Ammon's horn (tissue), 1 donor: ENCODE results near the gene PKDREJ.
"Not testable (repeated sequence)": the region's sequence is repeated elsewhere in the genome, so short reads cannot be mapped to it uniquely, and the experiment has no call there.

Source experiments
- DNase-seq: peaks from one replicate; pipeline ENCODE4 v3.0.0-alpha.2; 2016; ENCODE audit warnings: low spot score

Gene PKDREJ, protein sequence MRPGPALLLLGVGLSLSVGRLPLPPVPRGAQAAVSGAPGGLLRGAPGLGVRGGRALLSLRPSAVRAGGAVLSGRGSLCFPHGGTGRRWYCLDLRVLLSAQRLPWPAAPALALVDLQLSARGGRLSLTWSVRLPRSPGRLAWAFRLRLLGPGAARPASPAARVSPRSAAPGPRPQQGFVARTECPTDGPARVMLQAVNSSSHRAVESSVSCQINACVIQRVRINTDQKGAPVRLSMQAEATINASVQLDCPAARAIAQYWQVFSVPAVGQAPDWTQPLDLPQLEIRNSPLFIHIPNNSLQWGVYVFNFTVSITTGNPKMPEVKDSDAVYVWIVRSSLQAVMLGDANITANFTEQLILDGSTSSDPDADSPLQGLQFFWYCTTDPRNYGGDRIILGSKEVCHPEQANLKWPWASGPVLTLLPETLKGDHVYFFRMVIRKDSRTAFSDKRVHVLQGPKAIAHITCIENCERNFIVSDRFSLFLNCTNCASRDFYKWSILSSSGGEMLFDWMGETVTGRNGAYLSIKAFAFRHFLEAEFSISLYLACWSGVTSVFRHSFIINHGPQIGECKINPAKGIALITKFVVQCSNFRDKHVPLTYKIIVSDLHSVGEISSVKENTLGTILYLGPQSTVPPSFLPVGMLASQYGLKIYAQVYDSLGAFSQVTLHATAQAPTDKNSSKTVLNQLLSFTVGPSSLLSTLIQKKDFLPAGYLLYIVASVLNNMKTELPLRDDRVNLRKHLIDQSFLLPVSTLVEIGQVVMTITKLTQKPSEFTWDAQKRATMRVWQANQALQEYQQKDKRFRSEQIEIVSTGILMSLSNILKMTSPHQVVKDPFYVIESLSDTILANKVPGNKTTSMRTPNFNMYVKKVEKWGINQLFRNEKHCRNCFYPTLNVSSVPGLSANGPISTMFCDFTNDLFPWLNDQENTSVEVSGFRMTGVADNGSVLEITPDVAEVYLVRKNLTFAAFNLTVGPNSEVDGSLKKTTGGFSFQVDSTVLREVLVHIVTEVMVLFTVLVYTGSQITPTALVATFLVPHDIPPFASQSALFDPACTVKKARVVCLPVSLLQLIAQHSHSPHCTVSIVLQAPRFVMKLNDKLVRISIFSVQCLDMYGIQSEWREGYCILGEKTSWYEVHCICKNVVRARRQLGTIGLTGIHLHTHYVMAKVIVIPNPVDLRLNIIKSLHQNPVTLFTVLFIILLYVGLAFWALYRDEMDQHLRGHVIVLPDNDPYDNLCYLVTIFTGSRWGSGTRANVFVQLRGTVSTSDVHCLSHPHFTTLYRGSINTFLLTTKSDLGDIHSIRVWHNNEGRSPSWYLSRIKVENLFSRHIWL (N-terminal part only)

DNA sequence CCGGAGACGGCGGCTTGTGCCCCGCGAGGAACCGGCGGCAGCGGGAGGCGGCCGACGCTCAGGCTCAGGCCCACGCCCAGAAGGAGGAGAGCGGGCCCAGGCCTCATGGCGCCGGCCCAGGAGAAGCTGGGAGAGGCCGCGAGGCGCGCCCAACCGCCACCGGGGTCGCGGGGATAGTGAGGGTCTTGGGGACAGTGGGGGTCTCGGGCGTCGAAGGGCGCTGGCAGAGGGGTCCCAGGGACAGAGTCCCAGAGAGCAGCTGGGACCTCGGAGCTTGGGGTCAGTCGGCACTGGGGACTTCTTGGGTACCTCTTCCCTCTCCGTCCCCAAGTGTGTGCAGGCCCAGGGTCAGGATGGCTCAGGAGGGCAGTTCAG lies at the start of gene PKDREJ:
Gene PKDREJ (minus strand): TSS at position 128 of the 375 bp plus-strand sequence. CDS start 21 bp downstream, at position 107.
- no peak for DNase-seq

DNA sequence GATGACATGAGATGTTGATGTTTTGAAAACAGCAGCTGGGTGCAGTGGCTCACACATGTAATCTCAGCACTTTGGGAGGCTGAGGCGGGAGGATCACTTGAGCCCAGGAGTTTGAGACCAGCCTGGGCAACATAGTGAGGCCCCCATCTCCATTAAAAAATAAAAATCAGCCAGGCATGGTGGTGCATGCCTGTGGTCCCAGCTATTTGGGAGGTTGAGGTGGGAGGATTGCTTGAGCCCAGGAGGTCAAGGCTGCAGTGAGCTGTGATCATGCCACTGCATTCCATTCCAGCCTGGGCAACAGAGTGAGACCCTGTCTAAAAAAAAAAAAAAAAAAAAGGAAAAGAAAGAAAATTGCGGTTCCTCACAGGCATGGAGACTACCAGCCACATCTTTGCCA lies 49.7 kb upstream of the PKDREJ start:
- DNase-seq: not testable (repeated sequence)

DNA sequence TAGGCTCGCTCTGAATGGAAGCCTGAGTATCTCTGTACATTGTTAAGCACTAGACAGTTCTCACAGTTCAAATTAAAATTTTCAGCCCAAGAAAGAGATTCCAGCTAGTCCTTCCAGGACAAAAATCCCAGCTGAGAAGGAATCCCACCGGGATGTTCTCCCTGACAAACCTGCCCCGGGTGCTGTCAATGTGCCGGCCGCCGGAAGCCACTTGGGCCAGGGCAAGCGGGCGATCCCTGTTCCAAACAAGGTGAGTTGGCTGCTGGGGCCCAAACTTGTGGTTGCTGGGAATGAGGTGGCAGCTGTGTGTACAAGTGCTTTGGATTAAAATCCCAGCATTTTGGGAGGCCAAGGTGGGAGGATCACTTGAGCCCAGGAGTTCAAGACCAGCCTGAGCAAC lies 48.9 kb upstream of the PKDREJ start:
- DNase-seq: no peak

DNA sequence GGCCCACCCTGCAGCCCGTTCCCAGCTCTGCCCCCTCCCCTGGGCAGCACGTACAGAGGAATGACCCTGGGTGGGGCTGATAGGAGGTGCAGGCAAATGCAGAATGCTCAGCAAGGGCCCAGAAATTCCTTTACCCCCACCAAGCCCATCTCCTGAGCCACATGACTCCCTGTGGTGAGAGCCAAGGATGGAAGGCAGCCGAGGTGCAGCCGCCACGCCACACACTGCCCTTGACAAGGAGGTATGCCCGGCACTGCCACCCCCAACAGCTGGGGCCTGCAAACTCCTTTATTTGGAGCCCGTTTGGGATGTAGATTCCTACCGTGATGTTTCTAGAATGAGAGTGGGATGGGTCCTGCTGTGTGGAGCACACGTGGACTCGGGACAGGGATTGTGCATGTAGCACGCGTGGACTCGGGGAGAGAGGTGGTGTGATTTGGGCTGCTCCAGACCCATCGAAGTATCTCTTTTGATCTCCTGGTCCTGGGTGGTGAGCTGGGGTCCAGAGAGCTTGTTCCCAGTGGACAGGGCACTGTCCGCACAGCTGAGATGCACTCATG lies 46.5 kb upstream of the PKDREJ start:
- no peak for DNase-seq

DNA sequence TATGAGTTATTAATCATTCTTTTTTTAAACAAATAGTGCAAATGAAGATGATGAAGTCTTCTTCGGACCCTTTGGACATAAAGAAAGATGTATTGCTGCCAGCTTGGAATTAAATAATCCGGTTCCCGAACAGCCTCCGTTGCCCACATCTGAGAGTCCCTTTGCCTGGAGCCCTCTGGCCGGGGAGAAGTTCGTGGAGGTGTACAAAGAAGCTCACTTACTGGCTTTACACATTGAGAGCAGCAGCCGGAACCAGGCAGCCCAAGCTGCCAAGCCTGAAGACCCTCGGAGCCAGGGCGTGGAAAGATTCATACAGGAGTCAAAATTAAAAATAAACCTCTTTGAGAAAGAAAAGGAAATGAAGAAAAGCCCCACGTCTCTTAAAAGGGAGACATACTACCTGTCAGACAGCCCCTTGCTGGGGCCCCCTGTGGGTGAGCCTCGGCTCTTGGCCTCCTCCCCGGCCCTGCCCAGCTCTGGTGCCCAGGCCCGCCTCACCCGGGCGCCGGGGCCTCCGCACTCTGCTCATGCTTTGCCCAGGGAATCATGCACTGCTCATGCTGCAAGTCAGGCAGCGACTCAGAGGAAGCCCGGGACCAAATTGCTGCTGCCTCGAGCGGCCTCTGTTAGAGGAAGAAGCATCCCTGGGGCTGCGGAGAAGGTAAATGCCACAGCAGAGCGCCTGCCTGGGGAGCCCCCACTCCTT lies 45.3 kb upstream of the PKDREJ start:
- no peak for DNase-seq

DNA sequence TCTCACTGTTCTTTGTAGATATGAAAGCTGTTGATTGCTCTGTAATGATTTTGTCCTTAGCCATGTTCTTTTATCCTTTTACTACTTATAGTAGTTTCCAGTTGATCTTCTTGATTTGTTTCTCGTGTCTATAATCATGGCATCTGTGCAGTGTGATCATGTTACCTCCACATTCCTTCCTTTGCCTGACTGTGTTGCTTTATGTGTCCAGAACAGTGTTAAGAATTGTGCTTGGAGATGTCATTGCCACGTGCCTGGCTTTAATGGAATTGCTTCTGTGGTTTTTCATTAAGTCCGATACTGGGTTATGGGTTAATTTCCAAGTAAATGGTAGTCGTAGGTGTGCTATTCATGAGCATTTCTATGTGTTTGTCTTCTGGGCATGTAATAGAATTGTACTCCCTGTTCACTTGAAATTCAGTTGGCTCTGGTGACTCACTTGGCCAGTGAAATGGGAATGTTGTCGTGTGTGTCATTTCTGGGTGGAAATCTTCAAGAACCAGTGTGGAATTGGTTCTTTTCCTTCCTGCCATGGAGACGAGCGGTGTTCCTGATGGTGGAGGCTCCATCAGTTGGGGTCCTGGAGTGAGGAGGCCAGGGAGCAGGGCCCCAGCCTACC lies 40.3 kb upstream of the PKDREJ start:
- DNase-seq: no peak

DNA sequence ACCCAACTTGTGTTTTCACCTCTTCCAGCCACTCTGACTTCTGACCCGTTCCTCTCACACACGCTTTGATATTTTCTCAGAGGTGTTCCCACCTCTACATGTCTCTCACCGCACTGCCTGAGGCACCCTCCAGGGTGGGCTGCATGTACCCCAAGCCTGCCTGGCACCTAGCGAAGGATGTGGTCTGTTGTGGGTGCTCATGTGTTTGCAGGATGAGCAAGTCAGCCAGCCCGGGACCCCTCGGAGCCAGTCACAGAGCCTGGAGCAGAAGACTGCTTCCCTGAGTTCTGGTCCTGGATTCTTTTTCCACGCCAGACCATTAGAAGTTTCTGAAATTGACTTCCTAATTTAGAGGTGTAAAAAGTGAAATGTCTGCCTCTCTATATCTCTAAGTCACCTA lies 37.3 kb upstream of the PKDREJ start:
- no peak for DNase-seq

DNA sequence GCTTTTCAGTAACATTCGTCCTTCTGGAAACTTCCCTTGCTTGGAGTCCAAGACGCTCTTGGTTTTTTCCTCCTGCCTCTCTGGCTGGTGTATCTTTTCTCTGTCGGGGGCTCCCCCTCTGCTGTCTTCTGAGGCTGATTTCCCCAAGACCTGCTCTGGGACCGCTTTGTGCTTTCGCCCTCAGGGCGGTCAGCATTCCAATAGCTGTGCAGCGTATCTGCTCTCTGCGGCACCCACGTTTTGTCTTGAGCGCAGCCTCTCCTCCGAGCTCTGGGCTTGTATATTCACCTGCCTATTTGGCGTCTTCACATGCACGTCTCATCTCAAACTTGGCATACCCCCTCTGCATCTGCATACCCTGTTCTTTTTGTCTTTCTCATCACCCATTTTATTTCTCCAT lies 36.0 kb upstream of the PKDREJ start:
- DNase-seq: no peak

DNA sequence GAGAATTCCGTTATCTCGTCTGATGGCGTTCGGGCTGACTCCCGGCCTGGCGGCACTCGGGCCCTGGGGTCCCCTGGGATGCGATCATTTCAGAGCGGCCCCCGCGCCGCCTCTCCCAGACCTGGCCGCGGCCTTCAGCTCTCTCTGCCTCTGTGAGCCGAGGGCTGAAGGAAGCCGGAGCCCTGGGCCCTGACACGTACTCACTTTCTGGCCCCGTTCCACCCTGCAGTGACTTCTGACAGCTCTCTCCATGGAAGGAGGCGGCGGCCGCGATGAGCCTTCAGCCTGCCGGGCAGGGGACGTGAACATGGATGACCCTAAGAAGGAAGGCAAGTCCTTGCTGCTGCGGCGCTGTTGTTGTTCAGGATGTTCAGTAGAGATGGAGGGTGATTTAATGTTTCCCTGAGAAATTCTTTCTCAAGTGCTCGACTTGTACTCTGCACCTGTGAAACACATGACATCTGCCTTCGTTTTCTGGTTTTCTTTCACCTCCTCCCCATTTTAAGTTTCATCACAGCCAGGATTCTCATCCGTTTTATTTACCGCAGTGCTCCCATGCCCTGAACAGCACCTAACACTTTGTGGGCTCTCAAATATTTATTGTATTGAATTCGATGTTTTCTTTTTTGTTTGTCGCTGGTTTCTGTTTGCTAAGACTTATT lies 34.1 kb upstream of the PKDREJ start:
- DNase-seq: no peak

DNA sequence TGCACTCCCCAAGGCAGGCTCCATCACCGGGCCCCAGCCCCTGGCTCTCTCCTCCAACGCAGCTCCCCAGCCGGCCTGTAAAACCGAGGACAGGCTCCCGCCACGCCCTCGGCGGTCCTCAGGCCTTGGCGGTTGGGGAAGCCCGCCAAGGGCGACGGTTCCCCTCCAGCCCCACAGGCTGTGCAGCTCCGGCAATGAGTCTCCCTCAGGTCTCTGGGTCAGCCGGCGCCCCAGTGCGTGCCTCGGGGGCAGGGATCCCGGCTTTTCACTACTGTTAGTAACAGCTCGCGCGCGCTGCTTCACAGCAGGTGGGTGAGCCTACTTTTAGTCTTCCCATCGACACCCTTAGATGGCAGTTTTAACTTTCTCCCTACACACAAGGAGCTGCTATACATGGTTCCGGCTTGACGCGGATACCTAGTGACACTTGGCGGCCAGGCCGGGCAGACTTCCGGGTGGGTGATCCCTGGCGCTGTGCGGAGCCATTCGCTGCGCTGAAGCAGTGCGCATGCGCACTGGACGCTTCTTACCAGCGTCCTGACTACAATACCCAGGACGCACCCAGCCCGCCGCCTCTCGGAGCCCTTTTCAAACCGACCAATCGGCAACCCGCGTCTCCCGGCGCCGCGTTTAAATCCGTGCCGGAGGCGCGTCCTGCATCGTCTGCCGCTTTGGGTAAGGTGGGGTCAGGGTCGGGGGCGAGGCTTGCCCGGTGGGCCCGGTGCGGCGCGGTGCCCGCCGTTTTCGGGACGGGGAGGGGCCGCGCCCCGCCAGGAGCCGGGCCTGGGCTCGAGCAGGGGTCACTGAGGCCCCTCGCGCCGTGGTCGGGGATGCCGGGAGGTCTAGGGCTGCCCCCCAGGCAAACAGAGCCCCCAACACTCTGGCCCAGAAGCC lies 33.4 kb upstream of the PKDREJ start, which contains the start of gene GTSE1:
Gene GTSE1 (plus strand): TSS at position 614 of the 894 bp plus-strand sequence. CDS start 531 bp downstream, outside the sequence.
- DNase-seq: peak; percentile 99

DNA sequence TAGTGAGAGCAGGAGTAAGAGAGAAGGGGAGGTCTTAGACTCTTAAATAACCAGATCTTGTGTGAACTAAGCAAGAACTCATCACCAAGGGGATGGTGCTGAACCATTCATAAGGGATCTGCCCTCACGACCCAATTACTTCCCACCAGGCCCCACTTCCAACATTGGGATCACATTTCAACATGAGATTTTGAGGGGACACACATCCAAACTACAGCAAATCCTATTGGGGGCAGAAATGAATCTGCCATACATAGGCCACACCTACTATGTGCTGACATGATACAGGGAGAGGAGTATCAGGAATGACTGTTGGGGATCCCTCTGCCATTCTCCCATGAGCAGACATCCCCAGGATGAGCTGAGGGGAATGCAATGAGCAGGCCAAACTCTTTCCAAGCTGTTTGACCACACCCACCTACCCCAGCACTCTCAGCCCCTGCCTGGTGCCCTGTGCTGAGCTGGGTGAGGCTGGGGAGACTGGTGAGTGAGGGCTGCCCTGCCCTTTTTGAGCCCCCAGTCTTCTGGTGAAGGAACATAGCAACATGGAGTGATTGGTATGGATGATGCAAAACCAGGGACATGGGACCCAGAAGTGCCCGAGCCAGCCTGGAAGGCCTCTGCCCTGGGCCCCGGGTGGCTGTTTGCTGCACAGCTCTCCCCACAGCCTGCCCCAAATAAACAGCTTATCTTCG lies 32.3 kb upstream of the PKDREJ start:
- no peak for DNase-seq

DNA sequence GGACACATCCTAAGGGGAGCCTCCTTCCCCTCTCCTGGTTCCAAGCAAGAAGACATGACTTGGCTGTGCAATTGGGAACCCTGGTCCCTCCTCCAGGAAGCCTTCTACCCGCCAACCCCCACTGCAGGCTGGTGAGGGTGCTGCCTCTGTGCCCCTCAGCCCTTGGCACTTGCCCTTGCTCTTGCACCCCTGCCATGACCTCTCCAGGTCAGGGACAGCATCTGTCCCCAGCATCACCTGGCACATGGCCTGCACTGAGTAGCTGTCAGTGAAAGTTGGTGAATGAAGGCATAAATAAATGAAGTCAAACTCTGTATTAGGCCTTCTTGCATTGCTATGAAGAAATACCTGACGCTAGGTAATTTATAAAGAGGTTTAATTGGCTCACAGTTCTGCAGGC lies 31.6 kb upstream of the PKDREJ start:
- no peak for DNase-seq

DNA sequence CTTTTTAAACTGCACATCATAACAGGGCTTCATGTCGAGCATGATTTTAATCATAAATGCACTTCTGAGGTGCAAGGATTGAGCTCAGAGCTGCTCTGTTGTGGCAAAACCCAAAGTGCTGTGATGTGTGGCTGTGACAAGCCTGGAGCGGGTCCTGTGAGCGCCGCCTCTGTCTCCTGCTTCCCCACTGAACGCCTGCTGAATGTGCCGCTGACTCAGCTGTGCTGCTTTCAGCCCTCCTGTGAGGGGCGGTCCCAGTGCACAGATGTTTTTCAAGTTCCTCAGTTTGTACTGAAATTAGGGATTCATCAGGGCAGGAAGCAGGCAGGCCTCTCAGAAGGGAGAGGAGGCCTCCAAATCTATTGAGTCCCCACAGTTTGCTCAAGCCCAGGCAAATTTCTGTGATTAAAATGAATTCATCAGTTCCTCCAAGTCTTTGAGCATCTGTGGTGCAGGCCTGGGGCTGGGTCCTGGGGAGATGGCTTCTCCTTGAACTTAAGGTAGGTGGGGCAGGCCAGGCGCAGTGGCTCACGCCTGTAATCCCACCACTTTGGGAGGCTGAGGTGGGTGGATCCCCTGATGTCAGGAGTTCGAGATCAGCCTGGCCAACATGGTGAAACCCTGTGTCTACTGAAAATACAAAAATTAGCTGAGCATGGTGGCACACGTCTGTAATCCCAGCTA lies 30.6 kb upstream of the PKDREJ start:
- DNase-seq: peak; percentile 77

DNA sequence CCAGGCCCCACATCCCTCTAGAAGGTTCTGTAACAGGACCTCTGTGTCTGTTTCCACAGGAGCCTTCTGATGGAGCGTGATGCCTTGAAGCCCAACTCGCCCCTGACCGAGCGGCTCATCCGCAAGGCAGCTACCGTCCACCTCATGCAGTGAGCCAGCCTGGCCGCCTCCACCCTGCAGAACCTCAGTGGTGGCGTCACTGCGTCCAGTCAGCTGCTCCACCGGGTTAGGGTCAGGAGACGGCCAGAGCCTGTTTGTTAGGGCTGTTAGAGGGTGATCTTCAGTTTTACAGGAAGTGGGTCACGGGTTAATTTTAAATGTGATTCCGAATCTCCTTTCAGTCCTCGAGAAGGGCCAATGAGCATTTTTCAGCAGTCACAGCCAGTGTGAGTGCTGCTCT lies 29.6 kb upstream of the PKDREJ start:
- no peak for DNase-seq

DNA sequence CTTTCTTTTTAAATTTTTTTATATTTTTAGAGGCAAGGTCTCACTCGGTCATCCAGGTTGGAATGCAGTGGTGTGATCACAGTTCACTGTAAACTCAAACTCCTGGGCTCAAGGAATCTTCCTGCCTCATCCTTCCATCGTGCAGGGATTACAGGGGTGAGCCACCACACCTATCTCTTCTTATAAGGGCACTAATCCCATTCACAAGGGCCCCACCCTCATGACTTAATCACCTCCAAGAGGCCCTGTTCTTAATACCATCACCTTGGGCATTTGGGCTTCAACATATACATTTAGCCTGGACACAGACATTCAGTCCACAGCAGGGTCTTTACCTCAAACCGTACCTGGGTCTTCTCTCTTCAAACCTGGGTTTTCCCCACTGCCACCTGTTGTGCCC lies 29.0 kb upstream of the PKDREJ start:
- no peak for DNase-seq

DNA sequence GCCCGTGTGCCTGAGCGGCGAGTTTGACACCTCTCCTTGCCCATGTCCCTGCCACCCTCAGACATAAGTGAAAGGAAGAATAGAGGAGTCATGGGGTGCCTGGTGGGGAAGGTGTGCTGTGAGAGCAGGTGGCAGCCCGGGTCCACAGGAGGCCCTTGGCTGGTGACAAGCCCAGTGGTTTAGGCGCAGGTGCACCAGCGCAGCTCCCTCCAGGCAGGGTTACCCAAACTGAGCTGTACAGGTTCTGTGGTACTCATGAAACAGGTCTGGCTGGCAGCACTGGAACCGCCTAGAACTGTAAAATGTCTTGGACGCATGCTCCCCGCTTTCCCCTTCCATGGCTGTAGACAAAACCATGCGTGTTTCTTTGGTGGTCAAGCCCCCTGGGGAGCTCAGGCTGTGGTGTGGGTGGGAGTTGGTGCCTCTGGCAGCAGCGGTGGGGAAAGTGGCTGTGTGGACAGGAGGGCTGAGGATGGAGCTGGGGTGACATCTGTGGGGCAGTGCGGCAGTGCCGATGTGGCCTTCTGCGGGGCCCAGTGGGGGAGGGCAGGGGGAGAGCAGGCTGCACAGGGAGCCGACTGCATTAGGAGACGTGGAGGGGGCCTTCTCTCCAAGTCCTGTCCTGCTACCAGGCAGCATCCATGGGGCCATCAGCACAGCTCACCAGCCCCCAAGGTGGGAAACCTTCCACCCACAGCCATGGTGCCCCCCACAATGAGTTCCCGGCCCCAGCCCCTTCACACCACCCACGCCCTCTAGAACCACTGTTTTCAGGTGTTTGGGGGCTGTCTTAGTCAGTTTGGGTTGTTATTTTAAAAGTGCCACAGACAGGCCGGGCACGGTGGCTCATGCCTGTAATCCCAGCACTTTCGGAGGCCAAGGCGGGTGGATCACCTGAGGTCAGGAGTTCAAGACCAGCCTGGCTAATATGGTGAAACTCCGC lies 28.0 kb upstream of the PKDREJ start:
- no peak for DNase-seq
